GM12892 (cell line): ENCODE data around the gene BCL2L2.
"Not testable (repeated sequence)": the region's sequence is repeated elsewhere in the genome, so short reads cannot be mapped to it uniquely, and the experiment has no call there.

Experiments used
- DNase-seq: peaks from one replicate; pipeline ENCODE4 v3.0.0; 2011; ENCODE audit not compliant: insufficient read length
- FAIRE-seq: peaks from 2 replicates; lab custom pipeline; 2011; peaks lifted over from hg19 to GRCh38; lab: Jason Lieb, UNC
- POLR2A ChIP-seq: IDR thresholded peaks from 2 replicates; pipeline ENCODE4 v1.6.1; 2011; ENCODE audit warnings: low read depth, low read length, control low read depth
- POLR2AphosphoS5 ChIP-seq: IDR thresholded peaks from 2 replicates; pipeline ENCODE4 v1.6.1; 2011; ENCODE audit warnings: low read depth, low read length, control low read depth
- TAF1 ChIP-seq: IDR thresholded peaks from 2 replicates; pipeline ENCODE4 v1.6.1; 2011; ENCODE audit warnings: low read depth, mild to moderate bottlenecking, control low read depth, low read length, borderline replicate concordance

The BCL2L2 gene

GRCh38 chr14:23321572-23322547 lies 15.2 kb downstream of the BCL2L2 start:
- FAIRE-seq (peak; percentile 5), DNase-seq (peak; percentile 42)
- TF ChIP-seq POLR2AphosphoS5 (peak; percentile 75), TAF1 (peak; percentile 35; the same call in 1 of the 2 replicates), POLR2A (peak; percentile 53; the same call in 1 of the 2 replicates)

- TF ChIP-seq POLR2AphosphoS5 = no peak
- no peak for TF ChIP-seq TAF1
- no peak for TF ChIP-seq POLR2A
- FAIRE-seq (no peak), DNase-seq (no peak)
These were observed 16.2 kb downstream of the BCL2L2 start for GRCh38 chr14:23322568-23323517.

DNA sequence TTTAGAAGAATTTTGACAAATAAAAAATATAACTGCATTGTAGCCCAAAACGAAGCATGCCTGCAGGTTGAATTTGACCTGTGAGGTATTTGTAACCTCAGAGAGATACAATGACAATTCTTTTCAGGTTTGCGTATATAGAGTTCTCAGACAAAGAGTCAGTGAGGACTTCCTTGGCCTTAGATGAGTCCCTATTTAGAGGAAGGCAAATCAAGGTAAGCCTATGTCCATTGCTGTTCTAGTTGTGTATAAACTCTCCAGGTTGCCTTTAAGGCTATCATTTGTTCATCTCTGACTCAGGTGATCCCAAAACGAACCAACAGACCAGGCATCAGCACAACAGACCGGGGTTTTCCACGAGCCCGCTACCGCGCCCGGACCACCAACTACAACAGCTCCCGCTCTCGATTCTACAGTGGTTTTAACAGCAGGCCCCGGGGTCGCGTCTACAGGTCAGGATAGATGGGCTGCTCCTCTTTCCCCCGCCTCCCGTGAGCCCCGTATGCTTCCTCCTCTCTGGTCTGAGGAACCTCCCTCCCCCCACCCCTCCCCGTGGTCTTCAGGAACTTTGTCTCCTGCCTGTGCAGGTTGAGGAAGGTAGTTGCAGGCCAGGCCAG lies 17.3 kb downstream of the BCL2L2 start:
- FAIRE-seq (no peak), DNase-seq (no peak)
- TF ChIP-seq POLR2A (no peak), TAF1 (no peak), POLR2AphosphoS5 (no peak)

DNA sequence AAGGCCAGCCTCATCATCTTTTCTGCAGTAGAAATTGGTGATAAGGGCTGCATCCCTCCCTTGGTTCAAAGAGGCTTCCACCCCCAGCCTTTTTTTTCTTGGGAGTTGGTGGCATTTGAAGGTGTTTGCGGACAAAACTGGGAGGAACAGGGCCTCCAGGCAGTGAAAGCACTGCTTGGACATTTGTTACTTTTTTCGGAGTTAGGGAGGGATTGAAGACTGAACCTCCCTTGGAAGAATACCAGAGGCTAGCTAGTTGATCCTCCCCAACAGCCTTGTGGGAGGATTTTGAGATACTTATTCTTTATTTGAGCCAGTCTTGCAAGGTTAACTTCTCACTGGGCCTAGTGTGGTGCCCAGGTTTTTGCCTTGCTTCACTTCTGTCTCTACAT lies 17.8 kb downstream of the BCL2L2 start:
- TF ChIP-seq POLR2A (no peak), POLR2AphosphoS5 (no peak), TAF1 (no peak)
- FAIRE-seq = no peak
- no peak for DNase-seq

DNA sequence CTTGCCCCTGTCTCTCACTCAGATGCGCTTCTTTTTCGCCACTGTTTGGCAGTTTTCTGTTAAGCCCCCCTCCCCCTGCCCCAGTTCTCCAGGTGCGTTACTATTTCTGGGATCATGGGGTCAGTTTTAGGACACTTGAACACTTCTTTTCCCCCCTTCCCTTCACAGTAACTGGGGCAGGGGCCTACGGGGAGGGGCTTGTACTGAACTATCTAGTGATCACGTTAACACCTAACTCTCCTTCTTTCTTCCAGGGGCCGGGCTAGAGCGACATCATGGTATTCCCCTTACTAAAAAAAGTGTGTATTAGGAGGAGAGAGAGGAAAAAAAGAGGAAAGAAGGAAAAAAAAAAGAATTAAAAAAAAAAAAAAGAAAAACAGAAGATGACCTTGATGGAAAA lies 18.4 kb downstream of the BCL2L2 start:
- TF ChIP-seq POLR2A (no peak), TAF1 (no peak), POLR2AphosphoS5 (no peak)
- DNase-seq = no peak
- FAIRE-seq = no peak

- FAIRE-seq, DNase-seq: not testable (repeated sequence)
These were observed 19.1 kb downstream of the BCL2L2 start for GRCh38 chr14:23325746-23326145.

DNA sequence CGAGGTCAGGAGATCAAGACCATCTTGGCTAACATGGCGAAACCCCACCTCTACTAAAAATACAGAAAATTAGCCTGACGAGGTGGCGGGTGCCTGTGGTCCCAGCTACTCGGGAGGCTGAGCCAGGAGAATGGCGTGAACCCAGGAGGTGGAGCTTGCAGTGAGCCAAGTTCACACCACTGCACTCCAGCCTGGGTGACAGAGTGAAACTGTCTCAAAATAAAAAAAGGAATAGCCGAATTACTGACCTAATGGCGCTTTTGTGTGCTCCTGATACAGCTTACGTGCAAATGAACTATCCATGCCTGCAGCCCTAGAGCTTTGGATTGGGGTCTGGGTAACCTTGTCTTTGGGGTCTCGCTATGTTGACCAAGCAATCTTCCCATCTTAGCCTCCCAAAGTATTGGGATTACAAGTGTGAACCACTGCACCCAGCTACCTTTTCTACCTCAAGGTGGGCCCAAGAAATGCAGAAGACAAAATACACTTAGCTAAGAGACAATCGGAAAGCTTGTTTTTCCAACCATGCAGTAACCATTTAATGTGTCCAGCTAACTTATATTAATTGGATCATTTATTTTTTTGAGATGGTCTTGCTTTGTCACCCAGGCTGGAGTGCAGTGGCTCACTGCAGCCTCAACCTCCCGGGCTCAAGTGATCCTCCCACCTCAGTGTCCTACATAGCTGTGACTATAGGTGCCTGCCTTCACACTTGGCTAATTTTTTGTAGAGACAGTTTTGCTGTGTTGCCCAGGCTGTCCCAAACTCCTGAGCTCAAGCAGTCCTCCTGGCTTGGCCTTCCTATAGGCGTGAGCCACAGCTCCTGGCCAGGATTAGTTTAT lies 20.1 kb downstream of the BCL2L2 start:
- FAIRE-seq = no peak
- peak; percentile 74 for TF ChIP-seq POLR2AphosphoS5
- peak; percentile 52 for TF ChIP-seq POLR2A
- no peak for TF ChIP-seq TAF1
- DNase-seq = no peak

DNA sequence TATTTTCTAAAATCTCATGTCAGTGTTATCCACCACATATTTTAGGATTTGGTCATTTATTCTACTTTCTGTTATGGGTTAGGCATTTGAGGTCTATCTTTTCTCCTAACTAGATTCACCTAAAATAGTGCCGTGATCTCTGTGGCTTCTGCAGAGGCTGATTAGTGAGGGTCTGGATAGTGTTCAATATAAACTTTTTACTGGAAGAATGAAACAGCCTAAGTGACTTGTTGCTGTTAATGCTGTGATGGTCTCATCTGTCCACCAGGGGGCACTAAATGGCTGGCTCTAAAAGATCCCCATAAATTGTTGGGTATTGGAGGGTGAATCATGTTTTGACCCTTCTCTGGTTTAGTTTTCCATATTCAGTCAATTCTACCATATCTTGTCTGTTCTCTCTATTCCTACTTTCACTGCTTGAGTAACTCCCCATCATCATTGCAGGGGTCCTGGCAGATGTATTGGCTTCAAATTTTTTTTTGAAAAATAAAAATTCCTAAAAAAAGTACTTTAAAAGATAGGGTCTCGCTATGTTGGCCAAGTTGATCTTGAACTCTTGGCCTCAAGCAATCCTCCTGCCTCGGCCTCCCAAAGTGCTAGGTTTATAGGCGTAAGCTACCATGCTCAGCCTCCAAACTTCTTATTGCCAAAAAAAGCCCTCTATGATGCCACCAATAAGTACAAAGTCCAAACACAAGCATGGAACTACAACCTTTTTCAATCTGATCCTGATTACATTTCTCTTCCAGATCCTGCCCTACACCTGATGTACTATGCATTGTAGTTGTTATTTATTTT lies 21.5 kb downstream of the BCL2L2 start:
- peak; percentile 38 for FAIRE-seq
- DNase-seq = no peak
- no peak; the same call in 1 of the 2 replicates for TF ChIP-seq POLR2A

DNA sequence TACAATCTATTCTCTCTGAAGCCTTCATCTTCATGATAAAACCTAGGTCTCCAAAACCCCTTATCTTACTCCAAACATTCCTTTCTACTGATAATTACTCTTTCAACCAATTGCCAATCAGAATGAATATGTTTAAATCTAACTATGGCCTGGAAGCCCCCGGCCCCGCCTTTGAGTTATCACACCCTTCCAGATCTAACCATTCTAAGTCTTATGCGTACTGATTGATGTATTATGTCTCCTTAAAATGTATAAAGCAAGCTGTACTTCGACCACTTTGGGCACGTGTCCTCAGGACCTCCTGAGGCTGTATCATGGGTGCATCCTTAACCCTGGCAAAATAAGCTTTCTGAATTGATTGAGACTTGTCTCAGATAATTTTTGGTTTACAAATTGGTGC lies 29.0 kb downstream of the BCL2L2 start:
- no peak for TF ChIP-seq POLR2A
- no peak for TF ChIP-seq TAF1
- no peak for TF ChIP-seq POLR2AphosphoS5
- FAIRE-seq = no peak
- no peak for DNase-seq

- FAIRE-seq (no peak), DNase-seq (no peak)
- TF ChIP-seq TAF1 (no peak), POLR2A (no peak), POLR2AphosphoS5 (no peak)
These were observed 33.1 kb downstream of the BCL2L2 start for GRCh38 chr14:23339506-23340268.

GRCh38 chr14:23344481-23344880 lies 37.8 kb downstream of the BCL2L2 start:
- no peak for FAIRE-seq

More at GRCh38 chr14:23344481-23344880, 37.8 kb downstream of the BCL2L2 start:
- no peak for DNase-seq
- no peak for TF ChIP-seq POLR2A
- no peak for TF ChIP-seq TAF1
- no peak for TF ChIP-seq POLR2AphosphoS5
